Activated T-cell treated with anti-CD3 and anti-CD28 coated beads for 4 hours (primary cell): ENCODE data around the gene PLA2G12A.

ENCODE experiments used
- DNase-seq: peaks from one replicate; pipeline ENCODE4 v3.0.0-alpha.2; 2020

Gene PLA2G12A

DNA sequence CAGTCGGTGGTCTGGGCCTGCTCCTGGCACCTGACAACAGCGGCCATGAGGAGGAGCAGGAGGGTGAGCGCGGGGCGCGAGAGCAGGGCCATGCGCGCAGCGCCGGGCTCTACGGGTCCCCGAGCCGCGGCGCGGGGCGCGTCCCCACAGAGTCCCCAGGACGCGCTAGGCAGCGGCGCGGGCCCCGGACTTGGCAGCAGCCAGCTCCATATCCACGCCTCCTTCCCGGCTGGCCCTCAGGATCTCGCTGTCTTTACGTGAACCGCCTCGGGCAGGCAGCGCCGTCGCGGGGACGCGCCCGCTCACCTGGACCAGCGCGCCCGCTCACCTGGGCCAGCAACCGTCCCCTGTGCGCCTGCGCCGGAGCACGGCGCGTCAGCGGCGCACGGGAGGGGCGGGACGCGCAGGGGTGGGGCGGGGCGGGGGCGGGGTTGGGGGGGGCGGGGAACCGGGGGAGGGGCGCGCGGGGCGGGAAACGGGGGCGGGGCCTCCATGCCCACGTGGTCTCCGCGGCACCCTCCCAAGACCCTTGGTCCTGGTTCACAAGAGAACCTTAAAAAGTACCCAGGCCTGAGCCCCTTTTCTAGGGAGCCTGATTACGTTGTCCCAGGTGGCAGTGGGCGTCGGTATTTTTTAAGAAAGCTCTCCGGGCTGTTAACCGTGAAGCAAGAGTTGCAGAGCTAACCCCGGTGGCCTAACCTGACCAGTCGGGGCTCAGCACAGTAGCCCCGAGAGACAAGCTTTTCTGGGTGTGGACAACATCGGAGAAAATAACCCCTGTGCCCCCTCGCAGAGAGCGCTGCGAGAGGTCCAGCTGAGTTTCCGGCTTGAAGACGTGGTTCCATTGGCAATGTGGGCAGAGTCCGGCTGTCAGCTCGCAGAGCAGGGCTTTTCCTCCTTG, at the start of gene PLA2G12A:
Gene PLA2G12A (minus strand): TSS at position 353 of the 901 bp plus-strand sequence. CDS start 261 bp downstream, at position 92.
- DNase-seq: peak; percentile 62

DNA sequence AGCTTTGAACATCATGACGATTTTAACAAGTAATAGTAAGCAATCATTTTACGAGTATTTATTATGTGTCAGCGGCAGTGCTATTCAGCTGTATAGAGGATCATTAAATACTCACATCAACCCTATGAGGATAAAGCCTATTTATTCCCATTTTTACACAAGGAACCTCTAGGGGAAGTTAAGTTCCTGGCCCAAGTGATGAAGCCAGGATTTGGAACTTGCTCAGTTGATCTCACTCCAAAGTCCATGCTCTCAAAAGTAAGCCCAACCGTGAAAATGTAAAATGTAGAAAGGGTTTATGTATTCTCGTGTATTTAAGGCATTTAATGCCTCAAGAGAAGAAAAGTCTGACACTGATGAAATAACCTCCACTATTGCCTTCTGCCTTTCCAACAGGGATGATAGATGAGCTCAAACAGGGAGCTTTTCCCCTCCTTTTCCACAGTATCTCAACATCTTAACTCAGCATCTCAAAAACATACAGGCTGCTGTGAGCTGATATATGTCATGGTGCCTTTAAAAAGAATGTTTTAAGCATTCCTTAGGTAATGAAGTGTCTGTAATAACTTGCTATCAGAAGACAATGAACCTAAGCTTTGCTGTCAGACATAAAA, 35.0 kb upstream of the PLA2G12A start:
- no peak for DNase-seq

DNA sequence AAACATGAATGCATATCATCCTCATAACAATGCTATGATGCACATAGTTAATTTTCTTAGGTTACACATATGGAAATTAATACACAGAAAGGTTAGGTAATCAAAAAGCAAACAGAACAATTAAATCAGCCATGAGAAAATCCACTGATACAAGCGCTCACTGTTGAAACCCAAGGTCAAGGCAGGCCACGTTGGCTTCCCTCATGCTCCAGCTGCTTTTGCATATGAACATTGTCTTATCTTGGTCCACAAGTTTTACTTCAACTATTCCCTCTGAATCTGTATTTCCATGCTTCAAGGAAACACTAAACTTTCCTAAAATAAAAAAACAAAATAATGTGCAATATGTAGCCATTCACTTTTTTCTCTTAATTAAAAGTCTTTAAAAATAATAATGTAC, 34.5 kb upstream of the PLA2G12A start:
- no peak for DNase-seq

DNA sequence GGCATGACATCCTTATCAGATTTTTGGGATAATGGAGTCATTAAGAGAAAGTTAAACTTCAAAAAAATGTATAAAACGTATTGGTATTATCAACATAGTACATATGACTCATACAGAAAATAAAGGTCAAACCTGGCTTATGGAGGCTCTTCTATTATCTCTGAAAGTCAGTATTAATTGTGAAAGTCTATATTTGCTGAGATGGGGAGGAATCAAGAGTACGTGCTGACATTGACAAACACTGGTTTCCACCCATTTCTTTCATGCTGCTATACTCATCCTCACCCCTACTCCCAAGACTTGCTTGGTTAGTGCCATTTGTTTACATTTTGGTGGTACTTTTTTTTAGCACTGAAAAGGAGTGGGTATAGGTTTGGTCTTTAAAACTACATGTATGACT, 30.8 kb upstream of the PLA2G12A start:
- no peak for DNase-seq

DNA sequence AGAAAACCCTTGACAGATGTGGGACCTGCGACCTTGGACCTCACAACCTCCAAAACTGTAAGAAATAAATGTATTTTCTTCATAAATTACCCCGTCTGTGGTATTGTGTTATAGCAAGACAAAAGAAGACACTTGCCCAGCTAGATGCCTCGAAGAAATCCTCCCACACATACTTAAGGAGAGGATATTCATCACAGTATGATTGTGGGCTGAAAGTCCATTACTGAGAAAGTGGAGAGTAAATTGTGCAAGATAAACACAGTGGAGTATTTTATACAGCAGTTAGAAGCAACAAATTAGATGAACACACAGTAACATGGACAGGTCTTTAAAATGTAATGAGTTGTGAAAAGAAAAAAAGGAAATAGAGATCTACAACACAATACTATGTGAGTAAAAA, 25.8 kb upstream of the PLA2G12A start:
- no peak for DNase-seq

DNA sequence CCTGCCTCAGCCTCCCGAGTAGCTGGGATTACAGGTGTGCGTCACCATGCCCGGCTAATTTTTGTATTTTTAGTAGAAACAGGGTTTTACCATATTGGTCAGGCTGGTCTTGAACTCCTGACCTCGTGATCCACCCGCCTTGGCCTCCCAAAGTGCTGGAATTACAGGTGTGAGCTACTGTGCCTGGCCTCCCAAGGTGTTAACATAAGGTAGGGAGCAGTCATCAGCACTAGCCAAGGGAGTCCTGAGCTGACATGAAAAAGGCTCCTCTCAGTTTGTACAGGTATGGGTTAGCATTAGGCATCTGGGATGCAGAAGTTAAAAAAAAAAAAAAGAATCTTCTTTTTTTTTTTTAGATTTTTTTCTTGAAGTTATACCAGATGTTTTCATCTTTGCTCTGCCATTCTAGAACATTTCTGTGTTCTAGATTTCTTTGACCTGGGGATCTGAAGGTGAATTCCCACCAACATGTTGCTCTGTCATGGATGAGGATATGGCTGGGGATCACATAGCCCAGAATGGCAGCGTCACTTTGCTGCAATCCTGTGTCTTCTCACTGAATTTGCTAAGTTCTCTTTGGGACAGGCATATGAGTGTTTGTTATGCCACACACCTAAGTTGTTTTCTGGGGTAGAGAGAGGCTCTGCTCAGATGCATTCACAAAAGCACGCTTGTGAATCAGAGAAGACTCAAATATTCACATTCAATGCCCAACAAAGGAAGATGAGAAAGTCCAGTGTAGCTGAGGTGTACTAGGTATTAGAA, 24.4 kb upstream of the PLA2G12A start:
- no peak for DNase-seq

DNA sequence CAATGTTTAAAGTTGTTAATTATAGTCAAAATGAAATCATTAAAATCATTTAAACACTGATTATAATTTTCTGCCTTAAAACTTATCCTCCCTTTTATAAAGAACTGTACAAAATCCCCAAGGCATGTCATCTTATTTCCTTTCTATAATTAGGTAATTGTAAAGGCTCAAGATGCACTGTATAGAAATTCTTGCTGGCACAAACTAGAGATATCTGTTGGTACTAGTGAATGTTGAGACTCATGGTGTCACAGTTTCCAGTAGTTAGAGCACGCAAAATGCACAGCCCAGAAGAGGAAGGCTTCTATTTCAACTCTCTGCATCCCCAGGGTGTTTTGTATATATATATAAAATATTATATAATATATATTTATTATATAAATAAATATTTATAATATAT, 22.7 kb upstream of the PLA2G12A start:
- no peak for DNase-seq

DNA sequence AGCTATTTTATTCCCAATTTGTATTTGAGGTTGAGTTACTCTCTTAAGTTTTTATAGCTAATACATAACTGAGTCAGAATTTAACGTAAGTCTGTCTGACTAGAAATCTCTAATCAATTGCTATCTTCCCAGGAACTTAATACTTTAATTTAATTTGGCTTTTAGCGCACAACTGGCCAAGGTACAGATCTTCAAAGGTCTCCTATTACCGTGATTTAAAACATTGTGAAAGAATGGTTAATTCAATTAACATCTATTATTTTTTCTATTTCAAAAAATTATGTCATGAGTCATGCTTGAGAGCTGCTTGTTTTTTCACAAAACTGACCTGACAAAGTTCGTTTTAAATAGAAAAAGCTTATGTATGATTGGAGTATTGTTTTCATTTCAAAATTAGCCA, 22.0 kb upstream of the PLA2G12A start:
- DNase-seq: no peak

DNA sequence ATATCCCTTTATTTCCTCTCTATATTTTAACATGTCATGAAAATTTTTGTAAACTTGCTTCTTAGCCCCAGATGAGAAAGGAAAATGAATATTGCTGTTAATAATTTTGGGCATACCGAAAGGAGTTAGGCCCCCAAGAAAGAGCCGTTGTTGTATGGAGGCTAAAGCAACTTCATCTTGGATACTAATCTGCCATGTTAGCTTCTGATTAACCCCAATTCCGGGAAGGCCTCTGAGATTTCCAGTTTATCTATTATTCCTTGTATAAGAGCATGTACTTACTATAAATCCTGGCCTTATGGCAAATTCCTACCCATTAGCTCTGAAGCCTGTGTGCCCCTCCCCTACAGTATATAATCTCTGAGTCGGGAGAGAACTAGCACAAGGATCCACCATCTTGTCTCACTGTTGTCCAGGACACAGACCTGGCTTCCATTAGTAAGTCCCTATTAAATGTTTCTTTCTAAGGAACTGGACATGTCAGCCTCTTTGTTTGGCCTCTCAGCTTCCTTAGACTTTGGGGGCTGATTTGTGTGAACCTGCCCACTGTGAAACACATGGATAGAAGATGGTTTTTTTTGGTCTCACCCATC, 20.9 kb upstream of the PLA2G12A start:
- no peak for DNase-seq

DNA sequence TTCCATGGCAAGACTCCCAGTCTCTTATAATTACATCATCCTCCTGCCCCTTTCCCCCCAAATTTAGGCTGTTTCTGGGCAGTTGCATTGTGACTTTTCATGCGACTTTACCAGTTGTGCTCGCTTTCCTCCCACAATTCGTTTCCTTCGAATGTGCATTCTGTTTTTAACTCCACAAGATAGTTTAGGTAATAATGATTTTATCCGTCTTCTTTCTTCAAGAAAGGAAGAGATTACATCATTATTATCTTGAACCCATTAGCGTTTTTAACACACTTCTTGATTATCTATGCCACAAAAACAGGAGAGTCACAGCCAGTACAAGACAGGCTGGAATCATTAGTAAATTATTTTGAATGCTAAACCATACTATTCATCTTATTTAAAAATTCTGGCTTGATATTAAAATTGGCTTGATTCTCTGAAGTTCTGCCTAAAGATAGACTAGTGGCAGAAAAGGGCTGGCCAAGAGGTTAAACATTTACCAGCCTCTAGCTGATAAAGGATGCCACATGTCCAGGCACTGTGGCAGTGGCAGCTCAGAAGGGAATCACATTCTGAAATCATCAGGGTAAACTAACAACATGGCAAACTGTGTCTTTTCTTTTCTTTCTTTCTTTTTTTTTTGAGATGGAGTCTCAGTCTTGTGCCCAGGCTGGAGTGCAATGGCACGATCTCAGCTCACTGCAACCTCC, 19.7 kb upstream of the PLA2G12A start:
- no peak for DNase-seq

DNA sequence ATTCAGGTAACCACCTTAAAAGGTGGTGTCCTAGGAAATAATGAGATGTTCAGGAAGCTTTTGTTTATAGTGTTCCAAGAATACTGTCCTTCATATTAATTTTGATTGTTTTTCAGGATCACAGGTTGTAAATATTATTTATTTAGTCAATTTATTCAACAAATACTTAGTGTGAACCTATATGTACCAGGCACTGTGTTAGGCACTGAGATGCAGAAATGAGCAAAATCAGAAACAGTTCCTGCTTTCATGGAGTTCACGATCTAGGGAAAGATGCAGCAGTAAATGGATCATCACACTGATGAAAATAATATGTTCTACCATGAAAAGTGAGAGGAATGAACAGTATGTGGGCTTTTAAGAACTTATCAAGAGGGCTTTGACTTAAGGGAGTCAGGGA, 18.2 kb upstream of the PLA2G12A start:
- no peak for DNase-seq

DNA sequence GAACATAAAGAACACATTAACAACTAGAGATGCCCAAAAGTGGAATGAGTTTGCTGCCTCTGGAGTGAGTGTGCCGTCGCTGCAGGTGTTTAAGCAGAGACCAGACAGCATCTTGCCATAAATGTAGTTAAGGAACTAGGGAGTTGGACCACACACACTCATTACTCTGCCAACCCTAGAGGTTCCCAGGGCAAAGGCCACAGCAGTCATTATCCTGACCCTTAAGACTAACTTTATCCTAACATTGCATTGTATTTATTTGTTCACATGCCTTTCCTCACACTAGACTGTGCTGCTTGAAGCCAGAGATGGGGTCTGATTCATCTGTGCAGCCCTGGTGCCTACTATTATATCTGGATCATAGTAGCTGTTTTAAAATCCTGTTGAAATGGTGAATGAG, 16.9 kb upstream of the PLA2G12A start:
- no peak for DNase-seq

DNA sequence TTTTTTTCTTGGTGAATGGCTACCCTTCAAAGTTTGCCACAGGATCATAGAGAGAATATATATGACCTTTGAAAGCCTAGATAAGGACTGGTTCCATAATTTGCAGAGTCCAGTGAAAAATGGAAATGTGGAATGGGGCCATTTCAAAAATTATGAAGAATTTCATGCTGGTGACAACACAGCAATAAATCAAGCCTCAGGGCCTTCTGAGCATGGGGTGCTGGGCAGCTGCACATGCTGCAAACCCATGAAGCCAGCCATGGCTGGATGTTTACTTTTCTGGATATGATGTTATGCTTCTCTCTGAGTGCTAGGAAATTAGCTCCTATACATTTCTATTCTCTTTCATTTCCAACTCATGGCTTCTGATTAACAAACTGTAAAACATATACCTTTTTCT, 16.0 kb upstream of the PLA2G12A start:
- DNase-seq: no peak

DNA sequence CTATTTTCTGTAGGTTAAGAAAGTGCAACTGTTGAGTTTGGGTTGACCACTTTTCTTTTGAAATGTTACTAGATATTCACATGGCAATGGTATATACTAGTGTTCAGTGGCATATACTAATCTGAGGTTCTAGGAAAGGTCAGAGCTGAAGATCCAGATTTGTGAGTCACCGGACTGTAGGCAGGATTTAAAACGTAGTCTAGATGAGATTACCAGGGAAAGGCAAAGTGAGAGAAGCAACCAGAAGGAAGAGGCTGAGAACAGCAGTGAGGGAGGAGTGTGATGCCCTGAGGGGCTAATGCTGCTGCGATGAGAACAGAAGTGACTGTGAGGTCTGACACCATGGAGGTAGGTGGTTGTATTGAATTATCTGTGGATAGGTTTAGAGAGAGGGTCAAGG, 9.7 kb upstream of the PLA2G12A start:
- no peak for DNase-seq

DNA sequence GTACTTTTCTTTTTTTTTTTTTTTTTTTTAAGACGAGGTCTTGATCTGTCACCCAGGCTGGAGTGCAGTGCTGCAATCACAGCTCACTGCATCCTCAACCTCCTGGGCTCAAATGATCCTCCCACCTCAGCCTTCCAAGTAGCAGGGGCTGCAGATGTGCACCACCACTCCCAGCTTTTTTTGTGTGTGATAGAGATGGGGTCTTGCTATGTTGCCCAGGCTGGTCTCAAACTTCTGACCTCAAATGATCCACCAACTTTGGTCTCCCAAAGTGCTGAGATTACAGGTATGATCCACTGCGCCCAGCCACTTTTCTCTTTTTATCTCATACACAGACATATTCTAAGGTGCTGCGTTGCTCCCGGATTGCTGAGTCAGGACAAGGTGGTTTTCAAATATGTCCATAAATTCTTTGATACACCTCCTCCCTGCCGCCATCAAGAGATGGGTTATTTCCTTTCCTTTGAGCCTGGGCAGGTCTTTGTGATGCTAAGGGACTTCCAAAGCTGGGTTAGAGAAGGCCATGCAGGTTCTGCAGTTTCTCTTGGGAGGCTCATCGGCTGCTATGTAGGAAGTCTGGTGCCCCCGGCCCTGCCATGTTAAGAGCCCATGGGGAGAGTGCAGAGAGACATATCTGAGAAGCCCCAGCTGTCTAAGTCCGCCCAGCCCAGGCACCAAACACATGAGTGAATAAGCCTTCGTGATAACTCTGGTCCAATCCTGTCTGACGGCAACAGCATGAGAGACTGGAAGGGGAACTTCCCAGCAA, 8.4 kb upstream of the PLA2G12A start:
- no peak for DNase-seq

DNA sequence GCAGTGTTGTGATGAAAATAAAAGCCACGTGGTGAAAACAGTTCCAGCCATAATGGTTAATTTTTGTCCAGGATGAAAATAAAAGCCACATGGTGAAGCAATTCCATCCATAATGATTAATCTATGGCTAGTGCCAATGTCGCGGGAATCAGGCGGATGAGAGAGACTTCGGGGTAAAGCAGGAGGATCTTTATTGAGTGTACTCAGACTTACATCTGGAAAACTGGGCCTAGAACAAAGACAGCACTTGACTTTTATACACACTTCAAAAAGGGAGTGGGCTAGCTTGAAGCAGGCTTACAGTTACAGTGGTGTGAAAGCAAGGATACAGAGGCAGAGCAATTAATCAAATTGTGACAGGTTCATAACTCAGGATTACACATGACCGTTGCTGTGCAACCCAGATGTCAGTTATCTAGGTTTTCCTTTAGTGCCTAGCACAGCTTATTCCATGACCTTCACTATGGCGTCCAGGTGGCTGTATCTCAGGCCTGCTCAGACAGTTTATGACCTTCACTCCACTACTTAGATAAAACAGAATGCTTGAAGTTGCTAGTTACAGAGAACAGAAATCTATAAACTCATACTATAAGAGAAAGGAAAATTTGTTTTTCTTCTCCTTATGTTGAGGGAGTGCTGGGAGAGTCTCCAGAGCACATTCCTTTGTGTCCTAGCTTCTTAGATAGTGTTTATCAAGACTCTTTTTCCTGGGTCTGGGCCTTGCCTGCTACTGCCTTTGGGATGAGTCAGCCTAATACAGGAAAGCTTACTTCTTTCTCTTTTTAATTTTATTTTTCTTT, 5.9 kb upstream of the PLA2G12A start:
- DNase-seq: no peak

DNA sequence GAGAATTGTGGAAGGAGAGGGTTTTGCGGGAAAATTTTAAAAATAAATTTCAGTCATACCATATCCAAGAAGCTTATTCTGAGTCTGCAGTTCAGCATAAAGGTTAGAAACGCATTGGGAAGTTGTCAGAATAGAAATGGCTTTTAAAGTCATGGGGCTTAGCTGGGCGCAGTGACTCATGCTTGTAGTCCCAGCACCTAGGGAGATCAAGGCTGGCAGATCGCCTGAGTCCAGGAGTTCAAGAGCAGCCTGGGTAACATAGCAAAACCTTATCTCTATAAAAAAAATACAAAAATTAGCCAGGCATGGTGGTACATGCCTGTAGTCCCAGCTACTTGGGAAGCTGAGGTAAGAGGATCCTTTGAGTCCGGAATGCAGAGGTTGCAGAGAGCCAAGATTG, 3.9 kb upstream of the PLA2G12A start:
- no peak for DNase-seq

DNA sequence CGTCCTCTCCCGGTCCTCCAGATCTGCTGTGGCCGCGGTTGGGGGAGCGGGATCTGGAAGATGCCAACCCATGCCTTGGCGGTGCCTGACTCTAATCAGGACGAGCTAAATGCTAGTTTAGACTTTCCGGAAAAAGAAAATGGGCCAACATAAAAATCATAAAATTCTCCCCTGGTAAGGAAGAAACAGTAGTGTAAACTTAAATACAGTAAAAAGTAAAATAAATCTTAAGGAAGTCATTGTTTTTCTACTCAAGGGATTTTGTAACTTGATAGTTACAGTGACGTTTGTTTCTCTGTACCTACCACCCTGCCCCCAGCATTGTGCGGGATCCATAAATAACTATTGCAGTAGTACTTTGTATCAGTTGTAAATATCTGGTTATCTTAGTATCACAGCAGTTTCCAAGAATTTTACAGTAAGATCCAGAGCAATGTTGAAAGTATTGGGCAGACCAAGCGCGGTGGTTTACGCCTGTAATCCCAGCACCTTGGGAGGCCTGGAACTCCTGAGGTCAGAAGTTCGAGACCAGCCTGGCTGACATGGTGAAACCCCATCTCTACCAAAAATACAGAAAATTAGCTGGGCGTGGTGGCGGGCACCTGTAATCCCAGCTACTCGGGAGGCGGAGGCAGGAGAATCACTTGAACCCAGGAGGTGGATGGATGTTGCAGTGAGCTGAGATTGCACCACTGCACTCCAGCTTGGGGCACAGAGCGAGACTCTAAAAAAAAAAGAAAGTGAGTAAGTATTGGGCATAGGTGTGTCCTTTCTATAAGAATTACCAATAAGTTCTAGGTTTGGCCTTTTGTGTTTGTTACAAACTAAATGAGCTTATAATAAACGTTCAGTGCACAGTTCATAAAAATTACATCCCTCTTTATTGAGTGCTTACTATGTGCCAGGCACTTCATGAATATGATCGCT, 1.0 kb upstream of the PLA2G12A start:
- DNase-seq: no peak

DNA sequence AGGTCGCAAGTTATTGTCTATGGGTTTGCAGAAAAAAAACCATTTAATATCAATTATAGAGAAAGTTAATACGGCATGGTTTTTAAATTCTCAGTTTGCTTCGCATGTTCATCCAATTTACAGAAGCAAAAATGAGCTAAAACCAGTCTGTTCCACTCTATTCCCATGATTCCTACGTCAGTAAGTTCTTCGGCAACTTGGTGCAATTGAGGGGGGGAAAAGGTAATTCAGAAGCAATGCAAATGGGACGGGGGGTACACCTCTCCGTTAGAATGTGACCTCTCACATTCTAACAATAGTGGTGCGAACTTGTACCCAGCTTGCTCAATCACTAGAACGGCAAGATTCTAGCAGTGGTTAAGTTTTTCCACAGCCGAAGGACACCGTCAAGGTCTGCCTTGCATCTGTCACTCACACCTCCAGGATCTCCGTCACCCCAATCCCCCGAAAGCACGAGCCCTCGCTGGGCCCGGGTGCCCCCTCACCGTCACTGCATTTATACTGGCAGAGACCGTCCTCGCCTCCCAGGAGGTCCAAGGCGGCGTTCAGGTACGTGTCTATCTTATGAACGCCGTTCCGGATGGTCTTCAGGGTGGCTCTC, 653 bp downstream of the PLA2G12A start:
- peak; percentile 23 for DNase-seq
